NT2/D1 (cell line): ENCODE results near the gene STRIP2.

Source experiments
- SUZ12 ChIP-seq: IDR thresholded peaks from 2 replicates; pipeline ENCODE4 v1.6.1; 2011; ENCODE audit not compliant: insufficient read length, insufficient read depth; ENCODE audit errors: extremely low read depth
- YY1 ChIP-seq: IDR thresholded peaks from 2 replicates; pipeline ENCODE4 v1.6.1; 2011; ENCODE audit not compliant: insufficient read length, insufficient read depth
- ZNF274 ChIP-seq: IDR thresholded peaks from 2 replicates; pipeline ENCODE4 v1.6.1; 2011; ENCODE audit warnings: mild to moderate bottlenecking, low read depth, low read length

GRCh38 chr7:129515381-129515780 is 81.1 kb downstream of the STRIP2 start:
- TF ChIP-seq ZNF274 (no peak), YY1 (no peak), SUZ12 (no peak)
